Measurements from ENCODE around the gene ZNF76.

DNA sequence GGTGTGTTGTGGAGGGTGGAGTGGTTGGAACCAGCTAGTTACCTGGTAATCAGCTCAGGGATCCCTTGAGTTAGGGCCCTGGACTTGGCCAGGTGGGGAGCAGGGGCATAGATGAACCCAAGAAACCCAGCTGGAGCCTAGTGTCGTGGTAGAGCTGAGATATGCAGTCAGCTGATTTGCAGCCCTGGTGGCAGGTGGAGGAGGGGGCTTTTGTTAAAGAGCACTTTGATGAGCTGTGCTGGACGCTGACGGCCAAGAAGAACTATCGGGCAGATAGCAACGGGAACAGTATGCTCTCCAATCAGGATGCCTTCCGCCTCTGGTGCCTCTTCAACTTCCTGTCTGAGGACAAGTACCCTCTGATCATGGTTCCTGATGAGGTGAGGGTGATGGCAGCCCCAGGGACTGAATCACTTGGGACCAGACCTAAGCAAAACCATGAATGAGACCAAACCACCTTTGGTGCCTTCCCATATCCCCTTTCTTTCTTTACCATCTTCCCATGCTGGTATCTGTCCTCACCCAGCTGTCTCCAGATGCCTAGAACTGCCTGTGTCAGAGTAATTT lies 50.8 kb downstream of the ZNF76 start:
- no peak for TF ChIP-seq SIN3A (IDR thresholded peaks at IDR 0.05; ENCODE audit: borderline replicate concordance, insufficient read depth, low read length)
- TF ChIP-seq POLR2AphosphoS5 (IDR thresholded peaks at IDR 0.05; ENCODE audit: low read depth, low read length) = no peak

Measured in PFSK-1 (cell line).